Kidney capillary endothelial cell (primary cell): ENCODE data around the gene CRTC3.
A peak's percentile ranks its signal among the peaks of the same experiment; 100 is the strongest.

Experiments used
- DNase-seq: peaks from one replicate; pipeline ENCODE4 v3.0.0-alpha.2; 2018; ENCODE audit warnings: low spot score

CRTC3 gene

DNA sequence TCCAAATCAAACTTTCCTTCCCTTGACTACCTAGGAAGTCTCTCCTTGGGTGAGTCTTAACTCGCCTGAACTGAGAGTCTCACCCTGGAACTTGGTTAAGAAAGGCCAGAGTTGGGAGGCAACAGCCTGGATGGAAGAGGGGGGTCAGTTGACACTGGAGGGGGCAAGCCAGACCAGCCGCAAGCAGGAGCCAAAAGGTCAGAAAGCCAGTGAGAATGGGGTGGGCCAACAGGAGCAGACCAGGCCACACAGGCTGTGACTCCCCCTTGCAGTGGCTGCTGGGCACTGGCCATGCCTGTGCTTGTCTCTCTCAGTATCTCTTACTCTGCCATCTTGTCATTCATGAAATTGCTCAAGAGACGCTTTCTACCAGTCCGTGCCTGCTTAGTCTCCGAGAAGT, 32.9 kb downstream of the CRTC3 start:
- DNase-seq: no peak

DNA sequence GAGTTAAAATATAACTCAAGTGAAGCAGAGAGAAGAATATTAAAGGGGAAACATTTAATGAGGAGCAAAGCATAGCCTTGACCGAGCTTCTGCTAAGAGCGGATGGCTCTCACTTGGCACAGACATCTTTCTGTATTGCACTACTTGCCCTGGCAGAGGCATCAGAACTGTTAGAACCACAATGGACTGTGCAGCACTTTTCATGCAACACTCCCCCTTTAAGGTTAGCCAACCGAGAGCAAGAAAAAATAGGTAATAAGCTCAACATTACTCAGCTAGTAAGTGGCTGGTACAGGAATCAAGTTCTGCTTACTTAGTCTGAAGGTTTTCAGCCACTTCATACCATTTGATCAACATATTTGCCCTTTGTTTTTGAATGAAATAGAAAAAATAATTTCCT, 33.7 kb downstream of the CRTC3 start:
- no peak for DNase-seq

DNA sequence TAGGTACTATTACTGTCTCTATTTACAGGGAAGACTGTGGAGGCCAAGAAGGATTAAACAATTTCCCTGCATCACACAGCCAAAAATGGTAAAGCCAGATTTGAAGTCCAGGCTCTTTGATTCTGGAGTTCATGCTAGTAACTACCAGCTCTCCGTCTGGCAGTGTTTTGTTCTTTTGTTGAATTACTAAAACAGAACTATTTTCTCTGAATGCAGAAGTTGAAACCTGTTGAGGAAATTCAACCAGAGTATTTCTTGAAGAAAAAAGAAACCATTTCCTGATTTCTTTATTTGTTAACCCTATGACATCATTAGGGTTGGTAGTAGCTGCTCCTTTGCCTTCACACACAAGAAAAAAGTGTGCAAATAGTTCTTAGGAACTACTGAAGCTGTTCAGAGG, 34.3 kb downstream of the CRTC3 start:
- no peak for DNase-seq

DNA sequence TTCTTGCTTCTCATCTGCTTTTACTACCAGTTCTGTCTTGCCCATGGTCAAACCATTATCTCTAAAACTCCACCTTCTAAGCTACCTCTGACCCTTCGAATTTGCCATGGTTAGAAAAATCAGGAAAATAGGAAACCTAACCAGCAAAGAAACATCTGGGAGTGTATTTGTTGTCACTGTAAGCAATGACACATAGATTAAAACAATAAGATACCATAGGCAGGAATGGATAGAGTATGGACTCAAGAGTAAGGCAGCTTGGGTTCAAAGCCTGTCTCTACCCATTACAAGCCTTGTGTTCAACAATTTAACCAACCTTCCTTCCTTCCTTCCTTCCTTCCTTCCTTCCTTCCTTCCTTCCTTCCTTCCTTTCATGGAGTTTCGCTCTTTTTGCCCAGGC, 34.9 kb downstream of the CRTC3 start:
- DNase-seq: no peak

DNA sequence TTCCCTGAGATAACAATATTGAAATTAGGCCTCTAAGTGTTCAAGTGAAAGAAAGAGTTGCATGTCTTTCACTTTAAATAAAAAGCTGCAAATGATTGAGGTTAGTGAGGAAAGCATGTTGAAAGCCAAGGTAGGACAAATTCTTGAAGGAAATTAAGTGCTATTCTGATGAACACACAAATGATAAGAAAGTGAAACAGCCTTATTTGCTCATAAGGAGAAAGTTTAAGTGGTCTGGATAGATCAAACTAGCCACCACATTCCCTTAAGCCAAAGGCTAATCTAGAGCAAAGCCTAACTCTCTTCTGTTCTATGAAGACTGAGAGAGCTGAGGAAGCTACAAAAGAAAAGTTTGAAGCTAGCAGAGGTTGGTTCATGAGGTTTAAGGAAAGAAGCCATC, 36.1 kb downstream of the CRTC3 start:
- DNase-seq: no peak

DNA sequence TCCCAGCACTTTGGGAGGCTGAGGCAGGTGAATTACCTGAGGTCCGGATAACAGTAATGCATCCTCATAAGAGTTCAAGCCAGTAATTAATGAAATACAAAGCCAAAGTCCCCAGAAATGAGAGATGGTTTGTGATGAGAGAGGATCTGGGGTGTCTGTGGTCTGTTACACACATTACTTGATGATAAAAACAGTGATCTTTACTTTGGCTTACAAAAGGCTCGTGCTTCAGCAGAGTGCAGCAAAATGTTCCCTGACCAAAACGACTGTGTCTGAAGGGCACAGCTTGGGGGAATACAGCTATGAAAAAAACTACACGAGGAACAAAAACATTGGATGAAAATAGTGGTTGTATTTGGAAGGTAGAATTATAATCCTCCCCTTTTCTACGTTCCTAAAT, 40.9 kb downstream of the CRTC3 start:
- DNase-seq: no peak

DNA sequence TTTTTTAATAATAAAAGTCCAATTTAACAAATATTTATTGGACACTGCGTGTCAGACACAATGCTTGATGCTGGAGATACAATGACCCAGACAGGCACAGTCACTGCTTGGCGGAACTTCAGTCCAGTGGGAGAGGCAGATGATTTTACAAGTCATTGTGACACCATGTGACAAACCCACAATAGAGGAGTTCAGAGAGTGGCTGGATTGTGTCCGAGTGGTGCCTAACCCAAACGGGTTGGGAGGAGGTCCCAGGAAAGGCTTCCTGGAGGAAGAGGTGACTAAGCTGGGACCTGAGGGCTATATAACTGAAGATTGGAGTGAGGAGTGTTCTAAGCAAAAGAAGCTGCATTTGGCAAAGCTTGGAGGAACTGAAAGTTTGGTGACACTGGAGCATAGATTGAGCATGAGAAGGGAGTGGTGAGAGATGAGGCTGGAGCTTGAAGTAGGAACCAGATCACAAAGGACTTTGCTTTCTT, 41.4 kb downstream of the CRTC3 start:
- DNase-seq: peak; percentile 83

DNA sequence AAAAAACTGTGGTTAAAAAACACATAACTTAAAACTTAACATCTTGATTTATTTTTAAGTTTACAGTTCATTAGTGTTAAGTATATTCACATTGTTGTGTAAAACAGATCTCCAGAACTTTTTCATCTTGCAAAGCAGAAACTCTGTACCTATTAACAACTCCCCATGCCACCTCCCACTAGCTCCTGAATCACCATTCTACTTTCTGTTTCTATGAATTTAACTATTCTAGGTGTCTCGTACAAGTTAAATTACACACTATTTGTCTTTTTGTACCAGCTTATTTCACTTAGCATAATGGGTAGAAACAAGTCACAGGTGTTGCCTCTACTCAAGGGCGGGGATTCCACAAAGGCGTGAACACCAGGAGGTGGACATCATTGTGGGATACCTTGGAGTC, 43.2 kb downstream of the CRTC3 start:
- DNase-seq: no peak

DNA sequence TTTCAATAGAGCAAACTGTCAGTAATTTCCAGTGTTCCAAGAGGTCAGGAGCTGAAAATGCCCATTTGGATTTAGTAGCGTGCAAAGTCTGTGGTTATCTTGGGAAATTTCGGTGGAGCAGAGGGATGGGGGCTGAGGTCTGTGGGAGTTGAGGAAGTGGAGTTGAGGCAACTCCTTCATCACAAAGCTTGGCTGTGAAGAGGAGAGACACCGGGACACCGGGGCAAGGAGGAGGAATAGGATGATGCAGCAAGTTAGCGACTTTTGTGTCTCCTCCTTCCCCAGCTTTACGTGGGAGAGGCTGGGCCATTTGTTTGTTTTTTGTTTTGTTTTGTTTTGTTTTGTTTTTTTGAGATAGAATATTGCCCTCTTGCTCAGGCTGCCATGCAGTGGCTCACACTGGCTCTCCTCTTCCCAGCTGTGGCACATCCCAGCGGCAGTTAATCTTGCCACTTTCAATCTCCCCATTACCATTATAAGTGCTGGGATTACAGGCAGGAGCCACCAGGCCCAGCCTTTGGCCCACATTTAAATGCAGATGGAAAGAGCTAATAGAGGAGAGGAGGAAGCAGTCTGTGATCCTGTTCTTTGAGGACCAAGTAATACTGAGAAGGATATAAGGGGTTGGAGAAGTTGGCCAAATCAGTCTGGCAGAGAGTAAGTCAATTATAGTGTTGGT, 47.1 kb downstream of the CRTC3 start:
- no peak for DNase-seq

DNA sequence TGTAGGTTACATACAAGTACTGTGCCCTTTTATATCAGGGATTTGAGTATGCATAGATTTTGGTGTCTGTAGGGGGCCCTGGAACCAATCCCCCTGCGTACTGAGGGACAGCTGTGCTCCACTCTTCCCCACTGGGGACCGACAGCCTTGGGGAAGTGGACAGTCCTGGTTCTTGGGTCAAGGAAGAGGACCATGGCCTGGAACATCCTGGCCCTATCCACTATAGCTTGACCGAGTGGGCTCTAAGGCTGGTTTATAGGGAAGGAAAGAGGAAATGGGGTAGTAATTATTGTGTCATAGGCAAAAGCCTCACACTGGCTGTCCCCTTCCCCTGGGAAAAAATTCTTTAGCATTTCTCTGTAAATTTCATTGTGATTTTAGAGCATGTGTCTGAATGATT, 49.5 kb downstream of the CRTC3 start:
- DNase-seq: no peak

DNA sequence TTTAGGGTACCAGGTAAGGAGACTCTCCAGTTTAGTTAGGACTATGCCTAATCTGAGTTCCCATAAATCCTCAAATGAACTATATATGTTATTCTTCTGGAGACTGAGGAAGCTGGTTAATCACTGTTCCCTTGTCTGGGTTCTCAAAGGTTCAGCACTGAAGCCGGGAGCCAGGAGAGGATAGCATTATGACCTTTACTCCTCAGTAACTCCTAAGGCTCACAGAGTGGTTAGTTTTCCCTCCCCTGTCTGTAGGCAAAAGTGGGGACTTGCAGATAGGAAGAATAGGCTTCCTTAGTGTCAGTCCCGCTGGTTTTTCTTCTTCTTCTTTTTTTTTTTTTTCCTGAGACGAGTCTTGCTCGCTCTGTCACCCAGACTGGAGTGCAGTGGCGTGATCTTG, 50.4 kb downstream of the CRTC3 start:
- DNase-seq: no peak

DNA sequence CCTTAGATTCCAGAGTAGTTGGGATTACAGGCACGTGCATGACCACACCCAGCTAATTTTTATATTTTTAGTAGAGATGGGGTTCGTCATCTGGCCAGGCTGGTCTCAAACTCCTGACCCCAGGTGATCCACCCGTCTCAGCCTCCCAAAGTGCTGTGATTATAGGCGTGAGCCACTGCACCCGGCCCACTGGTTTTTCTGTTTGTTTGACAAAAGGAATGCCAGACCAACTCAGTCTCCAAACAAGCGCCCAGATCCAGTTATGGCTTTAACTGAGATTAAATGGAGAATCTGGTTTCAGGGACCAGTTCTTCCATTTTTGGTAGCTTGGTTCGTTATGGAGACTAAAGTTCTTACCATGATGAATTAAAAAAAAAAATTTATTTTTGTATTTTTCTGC, 50.8 kb downstream of the CRTC3 start:
- no peak for DNase-seq

DNA sequence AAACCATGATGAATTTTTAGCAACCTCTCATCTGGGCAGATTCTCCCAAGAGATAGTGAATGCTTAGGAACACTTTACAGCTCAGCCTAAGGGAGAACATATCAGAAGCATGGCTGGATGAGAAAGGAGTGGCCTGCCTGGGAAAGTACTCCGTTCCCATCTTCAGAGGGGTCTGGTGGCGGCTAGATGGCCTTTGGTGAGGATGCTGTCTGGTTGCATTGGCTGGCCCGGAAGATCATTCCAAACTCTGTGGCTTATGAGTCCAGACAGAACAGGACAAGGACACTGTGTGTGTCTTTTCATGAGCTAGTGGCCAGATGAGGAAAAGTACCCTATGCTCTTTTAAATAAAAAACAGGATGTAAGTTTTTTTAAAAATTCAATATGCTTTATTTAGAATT, 51.2 kb downstream of the CRTC3 start:
- DNase-seq: no peak

DNA sequence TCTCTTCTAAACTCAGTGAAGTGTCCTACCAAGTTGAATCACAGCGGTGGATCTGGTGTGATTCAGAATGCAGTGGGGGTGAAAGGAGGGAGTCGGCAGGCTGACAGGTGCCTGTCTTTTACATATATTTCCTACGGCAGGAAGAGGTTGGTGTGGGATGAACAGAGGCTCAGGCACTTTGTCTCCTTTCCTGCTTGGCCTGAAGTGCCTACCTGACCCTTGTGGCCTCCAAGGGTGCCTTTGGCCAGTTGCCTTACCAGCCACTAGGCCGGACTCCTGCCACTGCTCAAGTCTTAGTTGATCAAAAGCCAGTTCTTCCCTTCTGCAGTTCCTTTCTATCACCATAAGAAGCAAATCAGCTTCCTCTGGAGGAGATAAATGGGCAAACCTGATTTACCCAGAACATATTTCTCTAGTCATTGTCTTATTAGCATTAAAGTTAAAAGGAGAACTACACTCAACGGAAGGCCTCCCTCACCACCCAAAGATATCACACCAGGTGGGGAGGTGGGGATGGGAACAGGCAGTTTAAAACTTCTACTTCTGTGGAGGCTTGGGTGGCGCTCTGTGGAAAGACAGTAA, 52.1 kb downstream of the CRTC3 start:
- no peak for DNase-seq

DNA sequence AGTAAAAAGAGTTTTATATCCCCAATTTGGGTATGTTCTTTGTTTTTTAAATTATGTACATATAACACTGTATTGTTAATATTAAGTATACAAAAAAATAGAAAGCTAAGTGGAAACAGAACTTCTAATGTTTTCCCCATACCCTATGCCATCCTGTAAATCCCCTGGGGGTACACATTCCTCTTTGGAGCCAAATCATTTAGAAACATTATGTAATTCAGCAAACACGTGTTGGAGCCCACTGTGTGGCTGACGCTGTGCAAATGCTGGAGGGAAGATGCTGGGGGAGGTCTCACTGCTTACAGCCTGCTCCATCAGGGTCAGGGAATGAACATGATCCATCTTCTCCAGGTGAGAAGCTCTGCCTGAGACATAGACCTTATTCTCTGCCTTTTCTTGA, 52.8 kb downstream of the CRTC3 start:
- no peak for DNase-seq

DNA sequence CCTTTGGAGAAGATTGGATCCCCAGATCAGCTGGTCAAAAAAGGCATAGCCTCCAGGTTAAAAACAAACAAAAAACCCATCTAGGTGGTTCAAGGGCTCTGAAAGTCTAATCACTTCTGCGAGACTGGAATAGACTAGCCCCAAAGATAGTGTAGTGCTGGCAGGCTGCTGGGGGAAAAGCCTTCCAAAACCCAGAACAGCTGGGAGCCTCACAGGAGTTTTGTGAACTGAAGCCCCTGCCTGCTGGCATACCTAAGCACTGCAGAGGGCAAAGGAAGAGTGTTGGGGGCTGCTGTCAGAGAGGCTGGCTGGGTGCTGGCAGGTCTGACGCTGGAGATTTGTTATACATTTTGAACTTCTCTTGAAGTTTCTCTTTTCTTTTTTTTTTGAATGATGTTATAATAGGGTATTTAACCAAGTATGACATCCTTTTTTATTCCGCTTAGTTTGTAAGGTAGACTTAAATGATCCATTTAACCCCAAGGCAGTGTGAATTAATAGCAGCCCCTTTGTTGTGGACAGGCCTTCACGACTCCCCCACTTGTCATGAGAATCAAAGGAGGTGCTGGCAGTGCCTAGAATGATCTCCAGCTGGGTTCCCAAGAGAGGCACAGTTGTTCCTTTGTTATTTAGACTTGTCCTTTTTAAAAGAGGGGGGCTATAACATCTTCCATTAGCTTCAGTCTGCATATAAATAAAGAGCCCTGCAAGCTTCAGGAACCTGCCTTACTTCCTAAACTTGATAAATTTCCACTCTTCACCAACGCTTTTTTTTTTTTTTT, 53.9 kb downstream of the CRTC3 start:
- DNase-seq: no peak

DNA sequence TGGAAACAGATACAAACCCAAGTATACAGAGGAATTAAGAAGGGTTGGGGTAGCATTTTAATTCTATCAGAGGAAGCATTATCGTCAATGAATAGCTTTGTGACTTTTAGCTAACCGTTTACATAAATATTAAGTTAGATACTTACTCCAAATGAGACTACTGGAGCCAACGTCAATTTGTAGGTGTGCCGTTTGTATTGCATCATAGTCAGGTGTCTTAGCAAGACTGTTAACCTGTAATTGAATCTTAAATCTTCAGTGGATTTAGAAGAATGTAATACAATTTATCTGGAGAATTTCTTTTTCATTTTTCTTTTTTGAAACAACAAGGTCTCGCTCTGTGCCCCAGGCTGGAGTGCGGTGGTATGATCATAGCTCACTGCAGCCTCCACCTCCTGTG, 55.1 kb downstream of the CRTC3 start:
- DNase-seq: no peak

DNA sequence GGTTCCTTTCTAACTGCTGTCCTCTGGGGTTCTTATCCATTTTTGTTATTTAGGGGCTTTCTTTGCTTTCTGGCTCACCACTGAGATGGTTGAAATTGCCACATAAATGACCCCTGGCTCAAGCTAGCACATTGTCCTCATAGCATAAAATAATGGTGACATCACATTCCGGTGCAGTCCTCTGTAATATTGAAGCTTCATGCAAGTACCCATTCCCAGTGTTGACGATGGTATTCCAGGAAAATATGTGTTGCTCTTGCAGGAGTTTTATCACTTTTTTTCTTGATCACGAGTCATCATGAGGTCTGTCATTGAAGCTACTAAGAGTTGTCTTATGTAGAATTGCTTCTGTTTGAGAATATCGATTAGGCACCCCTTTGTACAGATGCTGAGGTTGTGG, 56.1 kb downstream of the CRTC3 start:
- DNase-seq: no peak

DNA sequence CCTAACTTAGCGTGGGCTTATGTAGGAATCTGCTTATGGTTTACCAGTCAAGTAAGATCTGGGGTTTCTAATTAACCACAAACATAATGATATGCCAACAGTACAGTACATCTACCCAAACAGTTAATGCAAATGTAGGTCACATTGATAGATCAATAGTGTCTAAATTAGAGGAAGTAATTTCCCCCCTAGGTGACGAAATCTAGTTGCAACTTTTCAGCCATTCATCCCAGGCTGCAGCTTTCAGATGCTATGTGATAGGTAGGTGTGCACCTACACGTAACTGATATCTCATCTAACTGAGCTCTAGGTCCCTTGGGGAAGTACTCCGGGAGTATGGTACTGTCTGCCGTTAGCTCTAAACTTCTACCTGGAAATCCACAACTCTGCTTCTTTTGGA, 57.2 kb downstream of the CRTC3 start:
- DNase-seq: no peak

DNA sequence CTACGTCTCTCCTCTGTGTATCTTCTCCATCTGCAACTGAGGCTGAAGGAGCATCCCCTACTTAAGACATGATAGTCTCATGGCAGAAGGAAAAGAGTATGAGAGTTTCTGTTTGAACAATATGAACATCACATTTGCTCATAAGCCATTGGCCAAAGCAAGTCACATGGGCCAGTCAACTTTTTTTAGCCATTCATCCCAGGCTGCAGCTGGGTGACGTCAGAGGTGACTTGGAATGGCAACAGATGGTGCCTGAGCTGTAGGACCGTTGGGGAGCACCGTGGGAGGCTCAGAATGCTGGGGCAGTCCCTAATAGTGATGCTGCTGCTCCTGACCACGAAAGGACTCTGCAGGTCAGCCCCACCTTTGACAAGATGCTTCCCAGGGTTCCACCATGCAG, 58.7 kb downstream of the CRTC3 start:
- no peak for DNase-seq

DNA sequence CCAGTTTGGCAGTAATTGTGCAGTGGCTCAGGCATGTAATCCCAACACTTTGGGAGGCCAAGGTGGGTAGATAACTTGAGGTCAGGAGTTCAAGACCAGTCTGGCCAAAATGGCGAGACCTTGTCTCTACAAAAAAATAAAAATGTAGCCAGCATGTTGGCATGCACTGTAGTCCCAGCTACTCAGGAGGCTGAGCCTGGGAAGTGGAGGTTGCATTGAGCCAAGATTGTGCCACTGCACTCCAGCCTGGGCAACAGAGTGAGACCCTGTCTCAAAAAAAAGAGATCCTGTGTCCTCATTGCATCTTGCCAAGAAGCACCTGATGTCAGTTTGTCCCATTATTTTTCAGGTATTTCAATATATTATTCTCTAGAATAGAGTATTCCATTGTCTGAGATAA, 61.8 kb downstream of the CRTC3 start:
- no peak for DNase-seq

DNA sequence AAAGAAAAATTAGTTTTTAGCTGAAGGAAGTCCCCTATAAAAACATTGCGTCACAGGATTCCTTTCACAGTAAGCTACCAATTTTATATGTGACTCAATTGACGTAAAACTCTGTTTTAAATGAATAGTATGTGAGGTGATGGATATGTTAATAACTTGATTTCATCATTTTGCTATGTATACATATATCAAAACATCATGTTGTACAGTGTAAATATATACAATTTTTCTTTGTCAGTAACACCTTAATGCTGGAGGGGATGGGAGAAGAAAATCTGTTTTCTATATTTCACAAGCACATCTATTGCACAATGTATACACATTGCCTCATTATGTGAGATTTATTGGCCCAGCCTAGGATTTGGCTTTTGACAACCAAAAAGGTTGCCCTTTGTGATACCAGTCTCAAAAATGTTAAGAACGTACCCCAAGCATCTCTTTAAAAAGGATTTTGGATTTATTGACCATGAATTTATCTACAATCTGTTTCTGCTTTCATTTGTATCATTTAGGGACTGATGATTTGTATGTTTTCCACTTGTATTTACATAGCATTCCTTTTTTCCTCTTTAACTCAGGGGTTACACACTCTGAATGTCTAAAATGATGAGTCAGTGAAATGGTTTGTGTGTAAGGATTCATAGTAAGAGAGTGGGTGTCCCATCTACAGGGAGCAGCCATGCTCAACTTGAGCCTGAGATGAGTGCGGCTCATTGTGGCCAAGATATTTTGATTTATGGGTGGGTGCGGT, 62.6 kb downstream of the CRTC3 start:
- DNase-seq: no peak
